HG03571 (cell line): ENCODE data around the gene VEPH1.
"Not testable (repeated sequence)": the region's sequence is repeated elsewhere in the genome, so short reads cannot be mapped to it uniquely, and the experiment has no call there.

Experiments used
- ATAC-seq: cut with Tn5 transposase; IDR thresholded peaks from one replicate; pipeline ENCODE4 v1.9.1; 2021; ENCODE audit not compliant: unreplicated experiment

The VEPH1 gene

DNA sequence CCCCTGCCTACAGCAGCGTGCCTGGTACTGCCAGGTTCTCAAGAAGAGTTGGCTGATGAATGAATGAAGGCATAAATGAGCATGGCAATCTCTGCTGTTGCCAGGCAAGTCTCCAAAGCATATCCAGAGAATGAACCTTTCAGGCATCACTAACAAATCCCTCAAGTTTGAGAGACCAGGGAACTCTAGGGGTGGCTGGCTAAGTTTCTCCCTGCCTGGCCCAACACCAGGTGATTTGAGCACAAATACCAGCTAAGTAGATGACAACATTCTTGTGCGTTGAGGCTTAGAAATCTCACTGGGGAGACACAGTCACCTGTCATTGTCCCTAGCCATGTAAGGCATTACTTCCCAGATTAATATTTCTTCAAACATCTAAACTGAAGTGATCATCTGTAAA, 147.9 kb downstream of the VEPH1 start:
- ATAC-seq, result no peak

DNA sequence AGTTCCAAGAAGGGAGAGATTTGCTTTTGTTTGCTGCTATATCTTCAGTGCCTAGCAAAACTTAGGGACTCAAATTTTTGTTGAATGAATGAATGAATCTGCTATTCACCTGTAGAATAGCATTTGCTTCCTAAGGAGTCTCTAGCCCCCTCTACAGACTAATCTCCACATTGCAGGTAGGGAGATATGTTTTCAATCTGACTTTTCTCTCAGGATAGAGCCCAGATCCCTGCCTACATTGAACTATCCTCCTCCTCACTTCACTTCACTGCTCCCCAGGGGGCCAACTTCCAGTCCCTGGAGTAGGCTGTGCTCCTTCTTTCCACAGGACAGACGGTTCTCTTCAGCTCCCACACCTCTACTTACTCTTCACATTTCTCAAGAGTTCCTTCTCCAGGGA, 148.5 kb downstream of the VEPH1 start:
- ATAC-seq, result no peak

DNA sequence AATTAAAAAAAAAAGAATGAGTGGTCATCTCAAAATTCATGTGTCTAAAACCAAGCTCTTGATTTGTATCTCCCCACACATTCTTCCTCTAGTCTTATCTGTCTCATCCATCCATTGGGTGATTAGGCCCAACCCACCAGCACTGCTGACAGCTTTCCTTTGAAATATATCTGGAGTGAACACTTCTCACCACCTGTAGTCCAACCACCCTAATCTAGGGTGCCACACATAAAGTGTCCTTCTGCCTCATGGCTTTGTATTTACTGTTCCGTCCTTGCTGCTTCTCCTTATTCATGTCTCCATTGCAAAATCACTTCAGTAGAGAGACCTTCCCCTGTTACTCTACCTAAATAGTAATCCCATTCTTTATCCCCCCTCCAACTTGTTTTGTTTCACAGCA, 149.0 kb downstream of the VEPH1 start:
- ATAC-seq, result no peak

DNA sequence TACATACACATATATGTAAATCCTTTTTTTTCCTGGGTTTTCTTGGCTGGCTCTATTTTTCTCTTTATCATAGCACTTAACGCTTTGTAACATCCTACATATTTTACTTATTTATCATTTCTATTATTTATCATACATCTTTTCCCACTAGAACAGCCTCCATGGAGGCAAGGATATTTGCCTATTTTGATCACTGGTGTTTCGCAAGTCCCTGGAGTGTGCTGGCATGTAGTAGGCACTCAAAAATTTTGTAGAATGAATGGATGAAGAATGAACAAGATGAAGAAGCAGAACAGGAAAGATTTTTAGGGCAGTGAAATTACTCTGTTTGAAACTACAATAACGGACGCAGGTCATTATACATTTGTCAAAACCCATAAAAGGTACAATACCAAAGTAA, 149.6 kb downstream of the VEPH1 start:
- ATAC-seq, result no peak

DNA sequence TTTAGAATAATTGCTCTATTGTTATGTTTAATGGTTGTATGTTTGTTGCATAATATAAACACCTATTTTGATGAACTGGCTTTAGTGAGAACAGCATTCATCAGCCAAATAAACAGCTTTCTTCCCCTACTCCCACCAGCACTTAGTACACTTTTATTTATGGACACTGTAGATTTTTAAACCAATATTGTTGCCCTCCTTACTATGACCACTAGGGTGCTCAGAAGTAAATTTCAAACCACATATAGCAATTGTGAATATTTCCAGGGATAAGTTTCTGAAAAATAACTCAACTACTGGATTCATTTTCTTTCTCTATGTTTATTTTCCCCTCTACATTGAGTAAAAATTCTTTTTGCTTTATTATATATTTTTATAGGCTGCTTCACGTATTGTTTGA, 151.2 kb downstream of the VEPH1 start:
- no peak for ATAC-seq

DNA sequence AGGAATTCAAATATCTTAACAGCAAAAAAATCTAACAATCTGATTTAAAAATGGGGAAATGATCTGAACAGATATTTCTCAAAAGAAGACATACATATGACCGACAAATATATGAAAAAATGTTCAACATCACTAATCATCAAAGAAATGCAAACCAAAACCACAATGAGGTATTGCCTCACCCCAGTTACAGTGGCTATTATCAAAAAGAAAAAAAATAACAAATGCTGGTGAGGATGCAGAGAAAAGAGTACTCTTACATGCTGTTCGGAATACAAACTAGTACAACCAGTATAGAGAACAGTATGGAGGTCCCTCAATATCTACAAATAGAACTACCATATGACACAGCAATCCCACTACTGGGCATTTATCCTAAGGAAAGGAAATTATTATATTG, 152.6 kb downstream of the VEPH1 start:
- not testable (repeated sequence) for ATAC-seq

DNA sequence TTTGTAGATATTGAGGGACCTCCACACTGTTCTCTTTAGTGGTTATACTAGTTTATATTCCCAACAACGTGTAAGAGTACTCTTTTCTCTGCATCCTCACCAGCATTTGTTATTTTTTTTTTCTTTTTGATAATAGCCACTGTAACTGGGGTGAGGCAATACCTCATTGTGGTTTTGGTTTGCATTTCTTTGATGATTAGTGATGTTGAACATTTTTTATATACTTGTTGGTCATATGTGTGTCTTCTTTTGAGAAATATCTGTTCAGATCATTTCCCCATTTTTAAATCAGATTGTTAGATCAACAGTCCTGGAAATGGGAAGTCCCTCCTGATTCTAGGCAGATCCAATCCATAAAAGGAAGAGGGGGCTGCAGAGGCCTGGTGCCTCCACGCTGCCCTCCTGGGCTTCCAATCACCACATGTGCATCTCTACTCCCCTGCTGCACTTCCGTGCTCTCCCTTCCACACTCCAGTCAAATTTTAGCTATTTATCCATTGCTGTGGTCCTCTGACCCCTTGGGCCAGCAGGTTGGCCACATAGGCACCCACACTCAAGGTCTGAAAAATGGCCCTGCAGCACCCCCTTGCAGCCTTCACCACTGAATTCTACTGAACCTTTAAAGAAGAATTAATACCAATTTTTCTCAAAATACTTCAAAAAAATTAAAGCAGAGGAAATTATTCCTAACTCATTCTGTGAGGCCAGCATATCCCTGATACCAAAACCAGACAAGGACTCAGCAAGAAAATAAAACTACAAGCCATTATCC, 154.7 kb downstream of the VEPH1 start:
- ATAC-seq, result not testable (repeated sequence)

DNA sequence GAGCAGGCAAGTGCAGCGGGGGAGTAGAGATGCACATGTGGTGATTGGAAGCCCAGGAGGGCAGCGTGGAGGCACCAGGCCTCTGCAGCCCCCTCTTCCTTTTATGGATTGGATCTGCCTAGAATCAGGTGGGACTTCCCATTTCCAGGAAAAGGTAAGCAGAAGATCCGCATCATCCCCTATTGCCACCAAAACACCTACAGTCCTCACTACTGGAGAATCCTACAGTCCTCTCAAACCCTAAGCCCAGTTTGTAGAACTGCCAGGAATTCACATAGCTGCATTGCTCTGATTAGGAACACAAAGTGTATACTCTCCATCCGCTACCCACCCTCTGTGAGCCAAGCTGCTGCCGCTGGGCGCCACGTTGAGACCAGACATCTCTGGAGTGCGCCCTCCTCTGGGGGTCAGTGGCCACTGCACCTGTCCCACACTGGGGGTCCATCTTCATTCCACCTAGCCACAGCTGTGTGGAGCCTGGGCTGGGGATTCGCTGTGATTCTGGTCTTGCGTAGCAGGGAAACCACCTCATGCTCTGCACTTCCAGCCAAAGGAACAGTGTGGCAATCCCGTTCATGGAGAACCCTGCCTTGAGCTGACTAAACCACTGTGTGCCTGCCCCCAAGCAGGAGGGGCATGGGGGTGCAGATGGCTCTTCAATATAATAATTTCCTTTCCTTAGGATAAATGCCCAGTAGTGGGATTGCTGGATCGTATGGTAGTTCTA, 155.5 kb downstream of the VEPH1 start:
- ATAC-seq, result no peak

DNA sequence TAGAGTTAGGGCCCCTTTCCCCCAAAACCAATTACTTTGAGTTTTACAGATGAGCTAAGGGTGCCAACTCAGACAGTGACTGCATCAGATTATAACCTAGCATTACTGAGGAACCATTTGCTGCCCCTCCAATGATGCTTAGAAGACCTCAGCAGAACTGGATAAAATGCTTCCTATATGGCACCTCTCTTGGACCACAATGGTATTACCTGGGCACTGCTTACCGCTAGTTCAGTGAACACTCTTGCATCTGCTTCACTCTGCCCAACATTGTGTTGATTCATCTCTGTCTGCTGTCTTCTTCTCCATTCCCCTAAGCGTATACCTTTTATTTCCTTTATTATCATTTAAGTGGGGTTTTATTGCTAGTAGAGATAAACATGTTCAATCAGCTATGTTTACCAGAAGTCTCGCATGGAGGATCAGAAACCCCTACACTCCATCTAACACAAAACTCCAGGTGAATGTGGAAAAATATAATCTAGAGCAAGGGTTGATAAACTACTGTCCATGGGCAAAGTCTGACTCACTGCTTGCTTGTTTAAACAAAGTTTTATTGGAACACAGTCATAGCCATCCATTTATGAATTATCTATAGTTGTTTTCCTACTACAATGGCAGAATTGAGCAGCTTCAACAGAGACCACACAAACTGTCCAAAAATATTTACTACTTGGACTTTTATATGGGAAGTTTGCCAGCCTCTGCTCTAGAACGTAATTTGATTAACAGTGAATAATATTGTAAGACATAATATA, 166.8 kb downstream of the VEPH1 start:
- ATAC-seq, result no peak

DNA sequence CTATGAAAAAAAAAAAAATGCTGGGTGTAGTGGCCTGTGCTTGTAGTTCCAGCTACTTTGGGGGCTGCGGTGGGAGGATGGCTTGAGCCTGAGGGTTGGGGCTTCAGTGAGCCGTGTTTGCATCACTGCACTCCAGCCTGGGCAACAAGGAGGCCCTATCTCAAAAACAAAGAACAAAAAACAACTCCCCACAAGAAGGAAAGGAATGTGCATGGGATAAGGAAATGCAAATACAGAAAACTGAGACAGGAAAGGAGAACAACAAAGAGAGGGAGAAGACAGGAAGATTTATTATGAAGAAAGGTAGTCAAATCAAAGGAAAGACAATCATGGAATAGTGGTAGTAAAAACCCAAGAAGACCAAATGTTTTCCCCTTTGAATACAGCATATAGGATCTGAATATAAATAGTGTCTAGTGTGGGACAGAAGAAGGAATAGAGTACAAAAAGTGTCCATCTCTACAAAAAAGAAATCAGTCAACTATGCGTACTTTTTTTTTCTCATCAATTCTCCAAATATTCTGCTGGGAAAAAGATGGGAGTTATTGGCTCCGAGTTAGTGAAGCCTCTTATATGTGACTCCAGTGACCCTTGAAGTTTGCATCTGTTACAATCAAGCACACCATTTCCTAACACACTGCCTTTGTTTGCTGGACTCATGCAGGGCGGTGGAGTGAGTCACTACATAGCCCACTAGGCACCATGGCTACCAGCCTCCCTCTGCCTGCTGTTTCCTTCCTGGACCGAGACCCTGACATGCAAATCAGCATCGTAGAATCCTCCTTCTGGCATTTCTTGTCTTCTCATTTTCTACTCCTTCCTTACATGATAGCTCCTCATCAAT, 167.8 kb downstream of the VEPH1 start:
- no peak for ATAC-seq

DNA sequence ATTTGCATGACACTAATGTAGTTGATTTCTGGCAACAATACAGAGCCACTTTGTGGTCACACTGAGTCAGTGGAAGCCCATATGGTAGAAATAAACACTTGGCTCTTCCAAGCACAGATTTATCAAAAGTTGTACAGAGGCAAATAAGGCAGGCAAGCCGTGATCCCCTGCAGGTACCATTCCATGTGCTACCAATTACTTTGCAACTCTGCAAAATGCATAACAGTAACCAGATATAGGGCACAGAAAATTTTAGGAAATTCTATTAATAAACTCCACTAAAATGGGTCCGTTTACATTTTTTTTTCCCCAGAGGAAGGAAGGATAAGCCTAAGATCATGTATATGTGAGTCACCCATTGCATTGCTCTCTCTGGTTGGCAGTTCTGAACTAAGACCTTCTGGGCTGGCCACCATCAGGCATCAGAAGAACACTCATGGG, 169.6 kb downstream of the VEPH1 start:
- ATAC-seq, result no peak

DNA sequence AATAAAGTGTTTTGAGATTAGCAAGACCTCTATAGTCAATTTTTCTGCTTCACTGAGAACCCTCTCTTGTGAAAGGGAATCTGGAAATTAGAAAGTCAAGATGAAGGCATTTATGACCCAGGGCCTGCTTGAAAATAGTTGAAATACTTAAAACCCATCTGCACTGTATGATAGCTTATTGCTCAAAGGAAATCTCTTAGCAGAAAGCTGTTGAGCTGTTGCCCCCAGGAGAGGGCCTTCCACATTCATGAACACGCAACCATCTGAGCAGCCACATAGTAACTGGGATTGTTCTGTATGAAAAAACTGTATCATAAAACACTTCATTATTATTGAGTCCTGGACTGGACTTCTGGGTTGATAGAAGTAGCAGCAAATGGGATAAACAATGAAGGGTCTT, 173.0 kb downstream of the VEPH1 start:
- no peak for ATAC-seq

DNA sequence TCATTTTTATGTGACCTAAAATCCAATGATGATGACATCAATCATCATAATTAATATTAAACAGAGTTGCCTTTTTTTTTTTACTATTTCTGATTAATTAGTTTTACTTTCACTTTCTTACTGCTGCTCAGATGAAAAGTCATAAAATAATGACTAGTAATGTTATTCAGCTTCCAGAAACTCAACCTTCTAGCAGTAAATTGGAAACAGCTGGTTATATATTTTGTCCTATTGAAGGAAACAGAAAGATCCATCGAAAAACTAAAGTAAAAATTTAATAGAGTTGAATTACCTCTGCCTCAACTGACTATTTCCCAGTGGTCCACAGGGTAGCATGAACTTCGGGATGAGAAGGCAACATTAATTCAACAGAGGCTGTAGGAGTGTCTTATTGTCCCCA, 173.7 kb downstream of the VEPH1 start:
- ATAC-seq, result no peak

DNA sequence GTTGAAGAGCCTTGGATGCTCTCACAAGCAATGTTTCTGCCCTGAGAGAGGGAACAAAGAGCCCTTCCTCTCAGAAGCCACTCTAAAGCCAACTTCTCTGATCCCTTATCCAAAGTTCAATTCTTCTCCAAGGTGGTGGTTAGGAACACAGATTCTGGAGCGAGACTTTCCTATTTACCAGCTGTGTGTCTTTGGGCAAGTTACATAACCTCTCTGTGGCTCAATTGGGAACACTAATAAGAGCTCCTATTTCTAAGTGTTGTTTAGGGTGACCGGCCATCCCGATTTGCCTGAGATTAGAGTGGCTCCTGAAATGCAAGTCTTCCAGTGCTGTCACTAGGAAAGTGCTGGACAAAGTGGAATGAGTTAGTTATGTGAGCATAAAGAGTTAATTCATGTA, 175.4 kb downstream of the VEPH1 start:
- no peak for ATAC-seq

DNA sequence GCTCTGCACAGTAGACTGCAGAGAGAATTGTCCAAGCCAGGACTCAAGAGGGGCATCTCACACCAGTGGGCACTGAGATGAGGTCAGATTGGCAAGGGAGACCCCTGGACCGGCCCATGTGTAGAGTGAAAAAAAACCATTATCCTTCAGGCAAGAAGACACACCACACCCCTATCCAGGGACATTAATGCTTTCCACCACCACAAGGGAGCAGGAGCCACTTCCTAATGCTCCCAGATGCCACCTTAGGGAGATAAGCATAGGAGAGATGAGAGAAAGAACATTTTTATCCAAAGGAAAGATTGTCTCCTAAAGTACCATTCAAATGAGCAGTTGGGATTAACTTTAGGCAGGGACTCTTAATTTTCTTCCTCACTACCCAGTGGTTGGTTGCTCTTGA, 176.2 kb downstream of the VEPH1 start:
- ATAC-seq, result no peak

DNA sequence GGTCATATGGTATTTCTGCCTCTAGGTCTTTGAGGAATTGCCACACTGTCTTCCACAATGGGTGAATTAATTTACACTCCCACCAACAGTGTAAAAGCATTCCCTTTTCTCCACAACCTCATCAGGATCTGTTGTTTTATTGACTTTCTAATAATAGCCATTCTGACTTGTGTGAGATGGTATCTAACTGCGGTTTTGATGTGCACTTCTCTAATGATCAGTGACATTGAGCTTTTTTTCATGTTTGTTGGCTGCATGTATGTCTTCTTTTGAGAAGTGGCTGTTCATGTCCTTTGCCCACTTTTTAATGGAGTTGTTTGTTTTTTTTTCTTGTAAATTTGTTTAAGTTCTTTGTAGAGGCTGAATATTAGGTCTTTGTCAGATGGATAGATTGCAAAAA, 178.3 kb downstream of the VEPH1 start:
- ATAC-seq, result not testable (repeated sequence)

DNA sequence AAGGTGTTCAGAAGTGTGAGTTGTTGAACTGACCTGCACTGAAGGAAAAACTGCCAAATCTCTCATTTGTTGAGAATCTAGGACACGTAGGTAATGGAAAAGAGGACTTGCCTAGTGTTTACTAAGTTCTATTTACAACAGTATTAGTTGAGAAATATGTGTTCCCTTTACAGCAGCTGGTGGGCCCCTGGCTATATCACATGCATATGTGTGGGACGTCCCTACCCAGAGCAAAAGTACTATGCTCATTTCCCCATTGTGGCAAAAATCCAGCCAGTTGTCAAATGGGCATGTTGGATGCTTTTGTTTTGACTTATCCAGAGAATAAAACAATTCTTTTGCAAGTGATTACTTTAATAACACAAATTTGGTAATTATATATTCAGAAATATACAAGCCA, 179.9 kb downstream of the VEPH1 start:
- no peak for ATAC-seq

DNA sequence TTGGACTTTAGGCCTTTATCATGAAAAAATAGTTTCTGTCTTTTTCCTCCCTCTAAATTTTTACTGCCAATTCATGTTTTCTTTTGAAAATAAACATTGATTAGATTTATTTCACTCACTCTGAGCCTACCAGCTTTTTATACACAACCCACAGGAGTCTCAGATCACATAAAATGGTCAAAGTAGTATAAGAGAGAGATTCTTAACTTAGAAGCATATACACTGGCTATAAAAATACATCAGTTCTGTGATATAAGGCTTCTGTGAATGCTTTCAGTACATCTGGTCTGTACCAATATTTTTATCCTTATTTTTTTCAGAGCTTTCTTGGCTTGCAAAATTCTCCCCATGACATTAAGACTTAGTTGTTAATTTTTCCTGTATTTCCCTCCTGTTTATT, 183.5 kb downstream of the VEPH1 start:
- no peak for ATAC-seq

DNA sequence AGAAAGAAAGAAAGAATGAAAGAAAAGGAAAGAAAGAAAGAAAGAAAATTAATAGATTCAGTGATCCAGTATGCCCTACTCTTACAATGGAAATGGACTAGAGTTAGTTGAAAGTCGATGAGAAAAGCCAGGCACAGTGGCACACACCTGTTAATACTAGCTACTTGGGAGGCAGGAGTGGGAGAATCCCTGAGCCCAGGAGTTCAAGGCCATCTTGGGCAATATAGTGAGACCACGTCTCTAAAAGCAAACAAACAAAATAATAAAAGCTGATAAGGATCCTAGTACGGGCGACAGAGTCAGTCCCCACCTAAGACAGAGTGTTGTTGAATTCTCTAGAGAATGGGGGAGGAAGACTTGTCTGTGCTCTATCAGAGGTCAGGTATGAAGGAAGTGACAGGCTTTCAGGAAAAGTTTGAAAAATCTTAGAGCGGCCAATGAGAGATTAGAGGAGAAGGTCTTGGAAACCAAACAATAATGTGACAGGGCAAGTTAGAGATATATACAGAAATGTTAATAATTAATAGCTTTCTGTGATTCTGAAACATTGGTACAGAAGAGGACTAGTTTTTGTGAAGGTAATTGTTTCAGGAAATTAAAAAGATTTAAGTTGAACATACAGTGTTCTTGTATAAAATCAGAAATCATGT, 184.5 kb downstream of the VEPH1 start:
- no peak for ATAC-seq

DNA sequence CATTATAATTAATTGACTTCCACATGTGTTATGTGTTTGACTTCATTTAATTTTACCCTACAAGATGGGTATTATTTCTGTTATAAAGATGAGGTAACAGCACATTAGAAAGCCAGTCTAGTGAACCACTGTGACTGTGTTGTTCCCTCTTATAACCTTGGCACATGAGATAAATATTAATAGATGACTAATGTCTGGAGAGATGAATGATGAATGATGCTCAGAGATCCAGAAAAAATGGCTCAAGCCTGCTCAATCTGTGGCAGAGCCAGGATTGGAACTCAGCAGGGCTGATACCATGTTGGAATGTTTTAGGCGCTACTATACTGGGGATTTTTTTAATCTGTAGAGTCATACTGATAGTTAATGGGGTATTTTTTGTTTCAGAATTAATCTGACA, 185.3 kb downstream of the VEPH1 start:
- ATAC-seq, result no peak
